ENCODE results near the gene EML3.

- TF ChIP-seq CTCF (IDR thresholded peaks at IDR 0.05) (no peak), POLR2A (IDR thresholded peaks at IDR 0.05) (no peak), EP300 (IDR thresholded peaks at IDR 0.05) (no peak)
Observed at GRCh38 chr11:62592146-62592815, 20.3 kb downstream of the EML3 start.

Data from ovary (tissue), 3 donors.